GM10847 (cell line): ENCODE measurements around the gene CLIC4.

Source experiments
- POLR2A ChIP-seq: IDR thresholded peaks from 2 replicates; pipeline ENCODE4 v1.6.1; 2011; ENCODE audit not compliant: insufficient read length; ENCODE audit errors: extremely low read depth

The CLIC4 gene

GRCh38 chr1:24737368-24738117, 7.7 kb upstream of the CLIC4 start:
- TF ChIP-seq POLR2A = no peak

- TF ChIP-seq POLR2A = no peak
These were observed 6.0 kb upstream of the CLIC4 start for GRCh38 chr1:24739241-24739640.

GRCh38 chr1:24742090-24742938, 2.9 kb upstream of the CLIC4 start:
- TF ChIP-seq POLR2A = no peak

GRCh38 chr1:24743404-24744211, 1.6 kb upstream of the CLIC4 start:
- TF ChIP-seq POLR2A = no peak

GRCh38 chr1:24745711-24746413, 615 bp downstream of the CLIC4 start:
- no peak for TF ChIP-seq POLR2A

- no peak for TF ChIP-seq POLR2A
These were observed 3.2 kb downstream of the CLIC4 start for GRCh38 chr1:24748191-24749121.

GRCh38 chr1:24749252-24749651, 4.0 kb downstream of the CLIC4 start:
- no peak for TF ChIP-seq POLR2A

- no peak for TF ChIP-seq POLR2A
These were observed 4.6 kb downstream of the CLIC4 start for GRCh38 chr1:24749886-24750285.

GRCh38 chr1:24751833-24752232, 6.6 kb downstream of the CLIC4 start:
- TF ChIP-seq POLR2A = no peak

- no peak for TF ChIP-seq POLR2A
These were observed 7.1 kb downstream of the CLIC4 start for GRCh38 chr1:24752305-24752704.

- TF ChIP-seq POLR2A = no peak
These were observed 9.0 kb downstream of the CLIC4 start for GRCh38 chr1:24754229-24754628.

GRCh38 chr1:24756395-24756794, 11.1 kb downstream of the CLIC4 start:
- TF ChIP-seq POLR2A = no peak

GRCh38 chr1:24759492-24759891, 14.2 kb downstream of the CLIC4 start:
- TF ChIP-seq POLR2A = no peak

GRCh38 chr1:24761582-24761981, 16.3 kb downstream of the CLIC4 start:
- no peak for TF ChIP-seq POLR2A
